ENCODE data around the gene BABAM1. TPM values are rescaled to one million over a fixed set of nuclear protein-coding genes. Genes with fewer than 3 reads are reported as not detected.

The BABAM1 gene
- total RNA-seq (ENCODE audit: low replicate concordance), result 59.3 and 72.1 TPM in 2 replicates

DNA sequence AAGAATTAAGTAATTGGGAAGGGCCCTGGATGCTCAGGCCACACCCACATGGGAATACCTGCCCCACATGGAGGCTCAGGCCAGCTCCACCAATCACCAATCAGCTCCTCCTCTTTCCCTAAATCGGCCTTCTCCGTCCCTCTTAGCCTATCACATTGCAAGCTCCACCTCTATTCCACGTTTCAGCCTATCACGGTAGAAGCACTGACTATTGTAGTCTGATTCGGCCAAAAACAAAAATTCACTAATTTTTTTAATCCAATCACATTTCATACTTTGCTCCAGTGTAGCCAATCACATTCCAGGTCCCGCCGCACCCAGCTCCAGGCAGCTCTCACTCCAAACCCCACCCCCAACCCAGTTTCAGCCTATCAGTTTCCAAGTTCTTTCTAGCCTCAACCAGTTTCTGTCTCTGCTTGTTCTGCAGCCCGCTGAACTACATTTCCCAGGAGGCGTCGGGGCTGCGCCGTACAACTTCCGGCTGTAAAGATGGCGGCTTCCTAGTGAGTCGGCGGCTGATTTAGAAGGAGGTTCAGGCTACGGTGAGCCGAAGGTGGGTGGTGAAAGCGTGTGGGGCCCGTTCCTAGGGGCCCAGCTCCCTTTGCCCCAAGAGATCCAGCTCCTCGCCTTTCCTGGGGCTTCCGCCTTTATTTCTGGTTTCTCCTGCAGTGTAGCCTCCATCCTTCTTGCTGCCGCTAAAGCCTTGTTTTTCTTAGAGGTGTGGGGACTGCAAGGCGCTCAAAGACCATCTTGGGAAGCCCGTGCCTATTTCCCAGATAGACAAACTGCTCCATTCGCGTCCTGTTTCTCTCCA lies at the start of gene BABAM1:
BABAM1 (plus strand) TSS at position 469 of the 814 bp plus-strand sequence. CDS start 1,364 bp downstream, outside the sequence.
- DNase-seq (ENCODE audit: low read depth), result peak; percentile 100
- peak within 1 kb of the TSS; percentile 98 for H3K4me3 ChIP-seq (ENCODE audit: low read depth, low read length)
- TF ChIP-seq, protein P1, sequence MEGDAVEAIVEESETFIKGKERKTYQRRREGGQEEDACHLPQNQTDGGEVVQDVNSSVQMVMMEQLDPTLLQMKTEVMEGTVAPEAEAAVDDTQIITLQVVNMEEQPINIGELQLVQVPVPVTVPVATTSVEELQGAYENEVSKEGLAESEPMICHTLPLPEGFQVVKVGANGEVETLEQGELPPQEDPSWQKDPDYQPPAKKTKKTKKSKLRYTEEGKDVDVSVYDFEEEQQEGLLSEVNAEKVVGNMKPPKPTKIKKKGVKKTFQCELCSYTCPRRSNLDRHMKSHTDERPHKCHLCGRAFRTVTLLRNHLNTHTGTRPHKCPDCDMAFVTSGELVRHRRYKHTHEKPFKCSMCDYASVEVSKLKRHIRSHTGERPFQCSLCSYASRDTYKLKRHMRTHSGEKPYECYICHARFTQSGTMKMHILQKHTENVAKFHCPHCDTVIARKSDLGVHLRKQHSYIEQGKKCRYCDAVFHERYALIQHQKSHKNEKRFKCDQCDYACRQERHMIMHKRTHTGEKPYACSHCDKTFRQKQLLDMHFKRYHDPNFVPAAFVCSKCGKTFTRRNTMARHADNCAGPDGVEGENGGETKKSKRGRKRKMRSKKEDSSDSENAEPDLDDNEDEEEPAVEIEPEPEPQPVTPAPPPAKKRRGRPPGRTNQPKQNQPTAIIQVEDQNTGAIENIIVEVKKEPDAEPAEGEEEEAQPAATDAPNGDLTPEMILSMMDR (IDR thresholded peaks at IDR 0.05; ENCODE audit: insufficient read depth, low read length), result no peak

DNA sequence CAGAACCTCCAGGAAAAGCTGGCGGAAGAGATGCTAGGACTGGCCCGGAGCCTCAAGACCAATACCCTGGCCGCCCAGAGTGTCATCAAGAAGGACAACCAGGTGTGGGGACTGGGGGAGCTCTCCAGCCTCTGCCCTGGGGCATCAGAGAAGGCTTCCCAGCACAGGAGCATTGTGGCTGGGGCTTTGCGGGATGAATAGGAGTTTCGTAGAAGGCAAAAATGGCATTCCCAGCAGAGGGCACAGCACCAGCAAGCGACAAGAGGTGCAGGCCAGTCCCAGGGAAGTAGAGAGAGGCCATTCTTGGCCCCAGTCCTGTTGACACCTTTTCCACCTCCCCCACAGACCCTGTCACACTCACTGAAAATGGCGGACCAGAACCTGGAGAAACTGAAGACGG lies 48.0 kb upstream of the BABAM1 start:
- no peak overlapping the region for H3K4me3 ChIP-seq (ENCODE audit: low read depth, low read length)
- DNase-seq (ENCODE audit: low read depth), result no peak
- TF ChIP-seq, protein P1 (IDR thresholded peaks at IDR 0.05; ENCODE audit: insufficient read depth, low read length), result no peak

DNA sequence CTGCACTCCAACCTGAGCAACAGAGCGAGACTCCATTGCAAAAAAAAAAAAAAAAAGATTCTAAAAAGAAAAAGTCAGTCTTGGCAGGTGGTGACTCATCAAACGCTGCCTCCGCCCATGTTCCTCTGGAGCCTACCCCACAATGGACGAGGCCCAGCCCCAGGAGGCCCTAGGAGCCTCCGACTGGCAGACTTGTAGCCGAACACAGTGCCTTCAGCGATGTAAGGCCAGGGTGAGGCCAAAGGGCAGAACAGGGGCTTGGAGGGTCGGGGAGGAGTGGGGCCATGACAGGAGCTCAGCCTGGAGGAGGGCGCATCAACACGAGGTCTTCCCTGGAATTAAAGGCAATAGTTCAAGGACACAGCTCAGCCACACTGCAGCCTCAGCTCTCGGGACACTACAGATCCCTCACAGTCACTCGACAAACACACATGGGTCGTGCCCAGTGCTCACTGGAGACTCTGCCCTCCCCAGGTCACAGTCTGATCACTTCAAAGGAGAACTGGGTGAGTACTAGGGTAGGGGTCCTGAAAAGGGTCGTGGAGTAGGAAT lies 47.0 kb upstream of the BABAM1 start:
- no peak overlapping the region for H3K4me3 ChIP-seq (ENCODE audit: low read depth, low read length)
- TF ChIP-seq, protein P1 (IDR thresholded peaks at IDR 0.05; ENCODE audit: insufficient read depth, low read length), result no peak
- DNase-seq (ENCODE audit: low read depth), result peak; percentile 88

DNA sequence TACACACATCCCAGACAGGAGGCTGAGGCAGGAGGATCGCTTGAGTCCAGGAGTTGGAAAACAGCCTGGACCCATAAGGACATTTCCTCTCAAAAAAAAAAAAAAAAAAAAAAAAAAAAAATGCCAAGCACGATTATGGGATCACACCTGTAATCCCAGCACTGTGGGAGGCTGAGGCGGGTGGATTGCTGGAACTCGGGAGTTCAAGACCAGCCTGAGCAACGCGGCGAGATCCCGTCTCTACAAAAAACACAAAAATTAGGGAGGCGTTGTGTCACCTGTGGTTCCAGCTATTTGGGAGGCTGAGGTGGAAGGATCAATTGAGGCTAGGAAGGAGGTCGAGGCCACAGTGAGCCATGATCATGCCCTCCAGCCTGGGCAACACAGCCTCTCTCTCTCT lies 42.2 kb upstream of the BABAM1 start:
- TF ChIP-seq, protein P1 (IDR thresholded peaks at IDR 0.05; ENCODE audit: insufficient read depth, low read length), result no peak
- H3K4me3 ChIP-seq (ENCODE audit: low read depth, low read length), result no peak overlapping the region
- no peak for DNase-seq (ENCODE audit: low read depth)

DNA sequence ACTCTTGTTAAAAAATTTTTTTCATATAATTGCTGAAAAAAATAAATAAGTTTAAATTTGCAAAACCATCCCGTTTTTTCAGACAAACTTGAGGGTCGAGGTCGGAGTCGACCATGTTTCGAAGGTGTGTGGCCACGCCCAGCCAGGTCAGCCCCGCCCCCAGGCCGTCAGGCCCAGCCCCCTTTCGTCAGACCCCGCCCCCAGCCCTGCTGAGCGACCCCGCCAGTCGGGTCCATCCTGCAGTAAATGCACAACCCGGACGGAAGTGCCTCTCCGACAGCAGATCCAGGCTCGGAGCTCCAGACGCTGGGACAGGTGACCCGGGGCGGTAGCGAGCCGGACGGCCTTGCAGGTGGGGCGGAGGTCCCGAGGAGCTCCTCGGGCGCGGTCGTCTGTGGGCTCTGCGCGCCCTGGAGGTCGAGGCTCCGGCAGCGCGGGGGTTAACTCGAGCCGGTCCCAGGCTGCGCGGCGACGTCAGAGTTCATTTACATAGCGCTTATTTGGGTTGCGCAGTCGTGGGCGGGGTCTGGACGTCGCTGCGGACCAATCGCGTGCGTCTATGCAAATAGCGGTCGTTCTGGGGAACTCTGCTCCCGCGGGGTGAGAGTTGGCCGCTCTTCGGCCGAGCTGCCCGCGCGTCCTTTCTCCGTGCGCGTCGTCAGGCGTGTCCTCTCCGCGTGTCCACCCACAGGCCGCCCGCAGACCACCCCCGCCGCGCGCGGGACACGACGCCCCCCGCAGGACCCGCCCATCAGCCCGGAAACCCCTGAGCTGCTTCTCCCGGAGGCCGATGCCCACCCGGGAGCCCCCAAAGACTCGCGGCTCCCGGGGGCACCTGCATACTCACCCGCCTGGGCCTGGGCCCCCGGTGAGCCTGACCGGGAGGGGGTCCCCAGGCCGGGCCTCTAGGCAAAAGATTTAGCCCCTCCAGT lies 41.0 kb upstream of the BABAM1 start, which contains the start of gene OCEL1:
OCEL1 (plus strand) TSS at position 225 of the 932 bp plus-strand sequence; CDS start at position 247, 22 bp downstream.
- H3K4me3 ChIP-seq (ENCODE audit: low read depth, low read length), result peak within 1 kb of the TSS; percentile 89
- TF ChIP-seq, protein P1 (IDR thresholded peaks at IDR 0.05; ENCODE audit: insufficient read depth, low read length), result no peak
- DNase-seq (ENCODE audit: low read depth), result peak; percentile 97

DNA sequence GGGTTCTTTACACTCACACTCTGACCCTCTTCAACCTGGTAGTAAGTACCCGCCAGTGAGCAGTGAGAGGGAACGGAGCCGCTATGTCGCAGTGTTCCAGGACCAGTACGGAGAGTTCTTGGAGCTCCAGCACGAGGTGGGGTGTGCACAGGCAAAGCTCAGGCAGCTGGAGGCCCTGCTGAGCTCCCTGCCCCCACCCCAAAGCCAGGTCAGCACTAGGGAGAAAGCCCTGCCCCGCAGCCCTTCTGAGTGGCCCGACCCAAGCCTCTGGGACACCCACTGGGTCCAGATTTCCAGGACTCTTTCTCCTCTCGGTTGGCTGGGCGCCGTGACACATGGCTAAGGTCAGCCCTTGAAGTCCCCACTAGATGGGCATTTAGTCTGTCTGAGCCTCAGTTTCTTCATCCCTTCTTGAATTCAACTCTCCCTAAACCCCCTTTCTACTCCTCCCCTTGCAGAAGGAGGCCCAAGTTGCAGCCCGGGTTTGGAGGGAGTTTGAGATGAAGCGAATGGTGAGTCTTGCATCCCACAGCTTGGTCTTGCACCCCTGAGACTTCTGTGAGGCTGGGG lies 39.4 kb upstream of the BABAM1 start:
- DNase-seq (ENCODE audit: low read depth), result no peak
- H3K4me3 ChIP-seq (ENCODE audit: low read depth, low read length), result no peak overlapping the region
- TF ChIP-seq, protein P1 (IDR thresholded peaks at IDR 0.05; ENCODE audit: insufficient read depth, low read length), result no peak
